ENCODE data around the gene VPS35L.
"Not testable (repeated sequence)": the region's sequence is repeated elsewhere in the genome, so short reads cannot be mapped to it uniquely, and the experiment has no call there.

The VPS35L gene

DNA sequence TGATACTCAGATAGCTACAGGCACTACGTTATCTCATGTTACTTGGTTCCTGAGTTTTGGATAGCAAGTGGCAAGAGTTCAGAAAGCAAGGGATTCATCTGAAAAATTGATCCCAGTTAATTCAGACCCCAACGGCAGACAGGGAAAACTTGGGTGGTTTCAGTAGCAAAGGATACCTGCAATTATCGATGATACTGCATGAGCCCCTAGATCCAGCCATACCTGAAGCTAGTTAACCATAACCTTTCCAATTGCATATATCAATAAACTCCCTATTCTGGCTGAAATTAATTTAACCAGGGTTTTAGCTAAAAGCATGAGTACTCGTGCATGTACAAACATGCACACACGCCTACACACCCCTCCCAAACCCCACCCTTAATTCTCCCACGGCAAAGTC, 158.2 kb downstream of the VPS35L start:
- DNase-seq: no peak

DNA sequence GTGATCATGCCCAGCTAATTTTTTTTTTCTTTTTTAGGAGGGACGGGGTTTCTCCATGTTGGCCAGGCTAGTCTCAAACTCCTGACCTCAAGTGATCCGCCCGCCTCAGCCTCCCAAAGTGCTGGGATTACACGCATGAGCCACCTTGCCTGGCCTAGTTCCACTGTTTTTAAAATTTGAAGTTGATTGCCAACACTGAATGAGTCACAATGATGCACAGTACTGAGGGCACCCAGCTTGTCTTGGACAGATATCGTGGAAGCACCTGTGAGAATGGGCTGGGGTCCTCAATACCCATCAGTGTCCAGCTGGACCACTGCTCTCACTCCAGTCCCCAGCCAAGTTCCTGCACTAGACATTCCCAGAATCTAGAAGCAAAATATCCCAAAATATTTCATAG, 160.1 kb downstream of the VPS35L start:
- no peak for DNase-seq

DNA sequence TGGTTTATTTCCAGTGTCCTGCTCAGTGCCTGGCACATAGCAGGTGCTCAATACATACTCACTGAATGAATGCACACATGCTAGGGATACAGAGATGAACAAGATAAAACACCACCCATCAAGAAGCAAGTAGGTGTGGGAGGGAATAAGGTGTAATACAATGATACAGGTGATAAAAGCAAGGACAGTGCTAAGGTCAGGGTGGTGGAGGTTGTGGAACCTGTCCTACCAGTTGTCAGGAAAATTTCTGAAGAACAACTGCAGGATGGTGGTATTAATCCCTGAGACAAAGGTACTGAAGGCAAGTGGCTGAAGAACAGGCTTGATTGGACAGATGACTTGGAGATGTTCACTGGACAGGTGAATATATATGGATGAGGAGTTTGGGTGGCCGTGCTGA, 160.7 kb downstream of the VPS35L start:
- DNase-seq: no peak

DNA sequence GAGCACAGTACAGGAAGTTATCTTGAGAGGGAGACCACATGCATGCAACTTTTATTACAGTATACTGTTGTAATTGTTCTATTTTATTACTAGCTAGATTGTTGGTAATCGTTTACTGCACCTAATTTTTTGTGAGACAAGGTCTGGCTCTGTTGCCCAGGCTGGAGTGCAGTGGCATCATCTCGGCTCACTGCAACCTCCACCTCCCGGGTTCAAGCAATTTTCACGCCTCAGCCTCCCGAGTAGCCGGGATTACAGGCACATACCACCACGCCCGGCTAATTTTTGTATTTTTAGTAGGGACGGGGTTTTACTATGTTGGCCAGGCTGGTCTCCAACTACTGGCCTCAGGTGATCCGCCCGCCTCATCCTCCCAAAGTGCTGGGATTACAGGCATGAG, 161.2 kb downstream of the VPS35L start:
- not testable (repeated sequence) for DNase-seq

DNA sequence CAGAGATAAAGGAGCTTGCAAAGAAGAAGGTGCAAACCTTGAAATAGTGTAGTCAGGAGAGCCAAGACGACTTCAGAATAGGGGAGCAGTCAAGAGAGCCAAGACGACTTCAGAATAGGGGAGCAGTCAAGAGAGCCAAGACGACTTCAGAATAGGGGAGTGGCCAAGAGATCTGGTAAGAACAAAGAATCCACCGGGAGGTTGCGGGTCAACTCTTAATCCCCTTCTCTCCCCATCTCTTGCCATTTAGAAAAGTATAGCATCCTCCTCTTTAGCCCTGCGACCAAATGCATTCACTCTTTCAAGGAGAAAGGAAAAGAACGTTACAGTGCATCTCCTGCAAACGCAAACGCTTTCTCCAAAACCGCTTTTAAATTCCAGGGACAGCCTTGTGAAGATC, 161.8 kb downstream of the VPS35L start:
- no peak for DNase-seq

DNA sequence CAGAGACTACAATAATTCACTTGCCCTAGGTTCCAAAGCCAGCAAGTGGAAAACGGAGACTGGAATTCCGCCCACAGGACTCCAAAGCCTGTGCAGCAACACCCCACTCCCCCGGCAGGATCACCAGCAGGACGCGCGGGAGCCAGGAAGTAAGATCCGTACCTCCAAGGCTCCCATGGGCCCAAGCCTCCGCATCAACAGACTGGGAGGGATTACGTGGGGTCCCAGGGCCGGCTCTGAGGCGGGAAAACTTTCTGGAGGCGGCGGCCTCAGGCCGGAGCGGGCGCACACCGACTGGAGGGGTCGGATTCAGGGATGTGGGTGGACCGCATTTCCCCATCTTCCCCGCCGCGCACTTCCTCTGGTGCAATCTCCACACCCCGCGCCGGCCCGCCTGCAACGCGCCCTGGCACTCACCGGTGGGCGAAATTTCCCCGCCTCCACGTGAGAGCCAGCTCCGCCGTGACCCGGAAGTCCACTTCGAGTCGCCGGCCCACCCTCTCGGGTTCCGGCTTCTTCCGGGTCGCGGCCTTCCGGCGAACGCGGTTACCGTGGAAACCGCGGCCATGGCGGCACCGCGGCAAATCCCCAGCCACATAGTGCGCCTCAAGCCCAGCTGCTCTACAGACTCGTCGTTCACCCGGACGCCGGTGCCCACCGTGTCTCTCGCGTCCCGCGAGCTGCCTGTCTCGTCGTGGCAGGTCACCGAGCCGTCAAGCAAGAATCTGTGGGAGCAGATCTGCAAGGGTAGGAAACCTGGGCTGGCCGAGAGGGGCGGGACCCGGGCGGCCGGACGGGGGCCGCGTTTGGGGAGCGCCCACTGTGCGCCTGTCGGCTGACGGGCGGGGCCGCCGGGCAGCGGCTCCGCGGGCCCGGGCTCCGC, 162.5 kb downstream of the VPS35L start, which contains the start of the genes IQCK and KNOP1:
Gene IQCK (plus strand): TSS at position 531 of the 883 bp plus-strand sequence. CDS start 36 bp downstream, at position 567.
Gene KNOP1 (minus strand): TSS at position 487 of the 883 bp plus-strand sequence. CDS start 3,192 bp downstream, outside the sequence.
- peak; percentile 83 for DNase-seq

DNA sequence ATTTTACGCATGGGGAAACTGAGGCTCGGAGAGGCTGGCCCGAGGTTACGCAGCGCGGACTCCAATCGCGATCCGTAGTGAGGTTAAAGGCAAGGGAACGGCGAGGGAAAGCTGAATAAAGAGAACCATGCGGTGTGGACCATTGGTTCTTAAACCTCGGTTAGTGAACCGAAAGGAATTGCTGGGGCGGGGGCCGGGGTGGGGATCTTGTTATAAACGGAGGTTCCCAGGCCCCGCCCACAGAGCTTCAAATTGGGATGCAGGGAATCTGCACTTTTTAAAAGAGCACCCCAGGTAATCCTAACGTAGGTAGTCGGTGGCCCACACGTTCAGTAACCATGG, 163.1 kb downstream of the VPS35L start:
- DNase-seq: no peak

DNA sequence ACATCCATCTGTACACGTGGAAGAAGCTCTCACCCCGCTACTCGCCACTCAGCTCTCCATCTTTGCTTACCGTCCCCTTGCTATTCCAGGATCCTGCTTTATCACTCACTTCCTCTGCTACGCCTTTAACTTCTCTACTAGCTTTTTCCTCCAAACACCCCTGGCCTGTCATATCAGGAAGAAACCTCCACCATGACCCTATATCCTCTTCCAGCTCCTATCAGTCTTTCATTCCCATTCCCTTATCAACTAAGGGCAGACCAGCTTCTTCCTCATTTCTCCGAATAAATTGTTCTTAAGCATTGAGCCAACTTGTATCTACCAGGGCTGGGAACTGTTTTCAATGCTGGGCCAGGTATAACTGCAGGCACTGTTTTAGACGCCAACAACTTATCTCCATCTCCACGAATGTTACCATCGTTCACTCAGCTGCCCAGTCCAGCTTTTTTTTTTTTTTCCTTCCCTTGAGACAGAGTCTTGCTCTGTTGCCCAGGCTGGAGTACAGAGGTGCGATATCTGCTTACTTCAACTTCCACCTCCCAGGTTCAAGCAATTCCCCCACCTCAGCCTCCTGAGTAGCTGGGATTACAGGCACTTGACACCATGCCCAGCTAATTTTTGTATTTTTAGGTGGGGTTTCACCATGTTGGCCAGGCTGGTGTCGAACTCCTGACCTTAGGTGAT, 166.9 kb downstream of the VPS35L start:
- DNase-seq: no peak

DNA sequence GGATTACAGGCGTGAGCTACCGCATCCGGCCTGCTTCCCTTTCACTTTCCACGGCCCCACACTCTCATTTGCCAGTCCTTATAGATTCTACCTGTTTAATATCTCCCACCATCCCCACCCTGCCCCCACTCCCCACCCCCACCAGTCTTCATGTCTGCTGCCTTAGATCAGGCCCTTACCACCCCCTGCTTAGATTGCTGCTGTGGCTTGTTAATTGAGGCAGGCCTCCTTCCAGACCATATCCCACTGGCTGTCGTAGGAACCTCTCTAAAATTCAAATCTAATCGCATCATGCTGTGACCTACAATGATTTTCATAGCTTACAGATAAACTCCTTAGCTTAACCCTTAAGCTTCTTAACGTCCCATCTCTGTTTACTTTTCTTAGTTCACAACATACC, 167.5 kb downstream of the VPS35L start:
- no peak for DNase-seq

DNA sequence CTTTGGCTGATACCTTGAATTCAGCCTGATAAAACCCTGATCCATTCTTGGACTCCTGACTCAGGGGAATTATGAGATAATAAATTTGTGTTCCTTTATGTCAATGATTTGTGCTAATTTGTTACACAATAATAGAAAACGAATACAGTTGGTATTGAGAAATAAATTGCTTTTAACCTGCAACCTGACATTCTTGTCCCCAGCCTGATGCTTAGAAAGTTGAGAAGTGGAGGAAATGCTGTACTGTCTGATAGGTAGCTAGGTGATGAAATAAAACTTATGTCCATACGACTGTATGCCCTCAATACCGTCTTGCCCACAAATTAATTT, 173.1 kb downstream of the VPS35L start:
- DNase-seq: no peak

DNA sequence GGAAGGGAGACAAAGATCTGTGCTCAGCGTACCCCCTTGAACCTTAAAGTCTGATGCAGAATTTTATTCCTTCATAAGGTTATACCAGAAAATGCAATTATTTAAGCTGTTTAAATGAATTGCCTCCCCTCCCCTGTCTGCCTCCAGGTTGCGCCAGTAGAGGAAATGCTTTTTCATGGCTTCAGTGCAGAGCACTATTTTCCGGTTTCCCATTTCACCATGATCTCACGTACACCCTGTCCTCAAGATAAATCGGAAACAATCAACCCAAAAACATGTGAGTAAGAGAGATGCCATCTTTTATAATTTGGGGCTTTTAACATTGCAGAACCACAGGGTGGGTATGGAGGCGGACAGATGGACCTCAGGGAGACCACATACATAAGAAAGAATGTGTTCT, 178.0 kb downstream of the VPS35L start:
- DNase-seq: no peak

DNA sequence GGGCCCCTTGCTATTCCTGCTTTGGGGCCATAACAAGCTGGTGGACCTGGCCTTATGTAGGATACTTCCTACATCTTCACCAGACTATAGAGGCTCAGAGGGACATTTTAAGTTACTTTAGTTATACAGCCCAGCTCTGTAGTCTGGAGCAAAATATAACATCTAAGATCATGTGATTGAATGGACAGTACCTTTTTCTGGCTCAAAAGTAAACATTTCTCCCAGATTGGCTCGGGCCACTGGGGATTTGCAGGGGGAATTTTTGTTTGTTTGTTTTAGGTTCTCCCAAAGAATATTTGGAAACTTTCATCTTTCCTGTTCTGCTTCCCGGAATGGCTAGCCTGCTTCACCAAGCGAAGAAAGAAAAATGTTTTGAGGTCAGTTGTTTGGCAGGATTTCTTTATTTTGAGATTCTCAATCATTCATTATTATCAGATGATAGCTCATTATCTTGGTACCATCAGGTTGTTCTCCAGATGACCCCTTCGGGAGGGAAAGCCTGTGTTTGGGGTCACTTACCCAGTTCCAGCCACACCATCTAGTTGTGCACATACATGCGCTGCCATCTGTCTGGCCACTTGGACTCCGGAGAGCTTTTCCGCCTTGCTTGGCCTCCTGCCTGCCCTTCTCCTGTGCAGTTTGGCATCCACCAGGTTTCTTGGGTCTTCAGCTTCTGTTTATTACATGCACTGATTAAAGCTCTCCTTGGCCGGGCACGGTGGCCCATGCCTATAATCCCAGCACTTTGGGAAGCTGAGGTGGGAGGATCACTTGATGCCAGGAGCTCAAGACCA, 179.8 kb downstream of the VPS35L start:
- DNase-seq: no peak

DNA sequence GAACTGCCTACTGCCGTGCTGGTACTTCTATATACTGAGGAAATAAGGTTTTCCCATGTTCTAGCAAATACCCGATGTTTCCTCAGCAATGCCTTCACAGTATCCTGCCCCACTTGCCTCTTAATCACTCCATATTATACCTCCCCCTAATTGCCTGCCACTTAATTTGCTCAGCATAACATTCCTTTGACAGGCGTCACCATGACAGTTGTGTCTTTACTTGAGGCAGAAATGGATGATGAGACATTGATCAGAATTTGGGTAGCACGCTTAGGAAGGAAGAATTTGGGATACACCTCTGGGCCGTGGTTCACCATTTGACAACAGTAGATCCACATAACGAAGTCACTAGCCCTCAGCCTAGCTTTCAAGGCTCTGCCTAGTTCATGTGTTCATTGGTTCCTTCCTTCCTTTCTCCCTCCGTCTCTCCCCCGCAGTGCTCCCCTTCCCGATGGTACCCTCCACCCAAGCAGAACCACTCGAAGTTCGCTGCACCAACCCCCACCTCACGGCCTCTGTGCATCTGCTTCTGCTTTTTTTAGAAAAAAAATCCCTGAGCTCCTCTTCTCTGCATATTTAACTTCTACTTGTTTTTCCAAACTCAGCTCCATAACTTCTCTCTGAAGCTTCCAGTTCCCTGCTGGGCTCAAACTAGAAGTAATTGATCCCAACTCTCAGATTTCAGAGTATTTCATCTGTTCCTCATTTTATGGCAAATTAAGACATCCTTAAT, 182.0 kb downstream of the VPS35L start:
- no peak for DNase-seq

DNA sequence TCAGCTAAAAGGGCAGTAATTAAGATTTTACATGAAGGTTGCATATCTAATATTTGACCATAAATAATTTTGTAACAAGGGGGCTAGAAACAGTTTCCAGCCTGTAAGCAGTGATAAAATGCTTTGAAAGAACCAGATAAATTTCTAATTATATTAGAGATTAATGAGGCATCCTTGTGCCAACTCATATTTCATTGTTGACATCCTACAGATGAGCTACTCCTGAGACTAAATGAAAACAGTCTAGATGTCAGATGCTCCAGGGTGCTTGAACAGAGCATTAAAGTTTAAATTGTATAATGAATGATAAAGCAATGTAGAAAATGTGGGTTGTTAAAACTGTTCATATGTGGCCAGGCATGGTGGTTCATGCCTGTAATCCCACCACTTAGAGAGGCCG, 185.9 kb downstream of the VPS35L start:
- no peak for DNase-seq

DNA sequence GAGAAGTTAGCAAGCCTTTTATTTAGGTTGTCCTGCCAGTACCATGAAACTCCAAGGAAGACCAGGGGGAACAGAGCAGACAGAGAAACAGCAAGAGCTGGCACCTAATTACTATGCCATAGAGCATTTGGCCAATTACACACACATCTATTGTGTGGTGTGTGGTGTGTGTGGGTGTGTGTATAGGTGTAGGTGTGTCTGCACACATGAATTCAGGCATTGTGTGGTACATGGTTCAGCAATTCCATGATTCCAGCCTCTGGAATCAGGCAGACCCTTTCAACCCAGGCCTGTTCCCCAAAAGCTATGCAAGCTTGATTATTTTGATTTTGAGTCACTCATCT, 188.3 kb downstream of the VPS35L start:
- no peak for DNase-seq

DNA sequence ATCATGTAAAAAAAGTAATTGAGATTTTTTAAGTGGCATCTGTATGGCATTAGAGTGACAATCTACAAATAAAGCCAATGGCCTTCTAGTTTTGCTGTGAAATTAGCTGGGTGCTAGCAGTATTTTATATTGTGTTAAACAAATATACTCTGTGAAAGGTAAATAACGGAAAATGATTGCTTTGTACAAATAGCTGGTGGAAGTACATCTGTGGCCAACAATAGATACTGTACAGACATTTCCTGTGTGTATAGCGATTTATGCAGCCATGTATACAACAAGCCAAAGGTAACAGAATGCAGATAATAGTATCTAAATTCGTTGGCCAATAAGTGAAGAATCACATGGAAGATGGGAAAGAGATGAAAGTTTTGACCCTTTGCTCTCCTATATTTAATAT, 189.2 kb downstream of the VPS35L start:
- no peak for DNase-seq

DNA sequence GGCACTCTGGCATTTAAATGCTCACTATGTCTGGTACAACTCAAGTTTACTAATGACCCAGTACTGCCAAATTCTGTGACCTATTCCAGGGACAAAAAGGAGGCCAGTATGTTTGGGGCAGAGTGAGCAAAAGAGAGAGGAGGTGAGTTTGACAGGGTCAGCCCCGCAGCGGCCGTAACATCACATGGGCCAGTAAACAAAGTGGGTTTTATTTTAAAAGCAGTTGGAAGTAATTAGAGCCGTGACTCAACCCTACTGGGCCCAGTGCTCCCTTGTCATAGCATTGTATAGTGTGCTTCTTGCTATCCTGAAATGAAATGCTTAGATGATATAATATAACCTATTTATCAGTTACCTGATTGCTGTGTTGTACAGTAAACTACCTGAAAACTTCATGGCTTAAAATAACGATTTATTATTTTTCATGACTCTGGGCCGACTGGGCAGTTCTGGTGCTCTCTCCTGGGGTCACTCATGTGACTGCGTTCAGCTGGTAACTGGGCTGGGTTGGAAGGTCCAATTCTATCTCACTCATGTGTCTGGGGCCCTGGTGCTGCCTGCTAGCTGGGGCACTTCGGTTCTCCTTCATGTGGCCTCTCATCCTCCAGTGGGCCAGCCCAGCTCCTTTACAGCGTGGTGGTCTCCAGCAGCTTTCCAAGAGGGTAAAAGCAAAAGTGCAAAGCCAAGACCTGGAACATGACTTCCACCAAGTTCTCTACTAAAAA, 189.9 kb downstream of the VPS35L start:
- no peak for DNase-seq

DNA sequence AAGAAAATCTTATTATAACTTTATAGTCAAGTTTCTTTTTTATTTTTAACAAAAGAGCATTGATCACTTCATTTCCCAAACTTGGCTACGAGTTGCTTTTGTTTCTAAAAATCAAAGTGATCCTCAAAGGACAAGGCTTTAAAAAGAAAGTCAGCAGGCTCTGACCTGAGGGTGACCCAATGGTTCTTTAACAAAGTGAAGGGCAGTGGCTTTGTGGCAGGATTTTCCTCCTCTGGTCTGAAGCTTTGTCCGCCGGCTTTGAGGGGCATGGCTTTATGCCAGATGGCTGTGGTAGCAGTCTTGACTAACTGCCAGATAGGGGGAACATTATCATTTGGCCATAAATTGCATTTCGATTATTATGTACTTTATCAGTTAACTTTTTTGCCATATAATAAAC, 191.1 kb downstream of the VPS35L start:
- no peak for DNase-seq

DNA sequence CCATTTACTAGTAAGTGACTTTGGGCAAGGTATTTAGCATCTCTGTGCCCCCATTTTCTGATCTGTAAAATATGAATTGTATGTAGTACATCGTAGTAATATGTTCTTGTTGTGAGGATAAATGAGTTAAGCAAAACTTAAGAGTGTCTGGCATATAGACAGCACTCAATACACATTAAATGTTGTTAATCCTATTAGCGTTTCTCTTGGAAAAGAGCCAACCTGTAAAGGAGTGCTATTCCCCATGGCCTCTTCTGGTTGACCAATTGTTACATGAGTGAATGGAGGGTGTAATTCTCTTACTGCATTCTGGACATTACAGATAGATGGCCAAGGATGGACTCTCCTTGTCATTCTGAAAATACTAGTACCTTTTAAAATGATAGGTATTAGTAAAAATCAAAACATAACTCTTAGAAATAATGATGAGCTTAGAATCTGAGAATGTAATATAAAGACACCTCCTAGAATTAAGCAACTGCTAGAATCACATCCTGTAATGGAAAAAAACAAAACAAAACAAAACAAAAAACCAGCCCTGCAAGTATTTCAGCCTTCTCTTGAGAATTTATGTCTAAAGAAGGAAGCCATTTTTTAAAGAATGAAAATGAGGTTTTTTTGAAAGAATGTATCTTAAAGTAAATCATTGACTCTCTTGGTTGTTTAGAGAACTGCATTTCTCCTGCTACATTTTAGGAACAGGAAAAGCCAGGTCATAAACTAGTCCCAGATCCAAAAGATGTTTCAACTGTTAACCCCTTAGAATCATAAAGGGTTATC, 193.1 kb downstream of the VPS35L start:
- DNase-seq: no peak

DNA sequence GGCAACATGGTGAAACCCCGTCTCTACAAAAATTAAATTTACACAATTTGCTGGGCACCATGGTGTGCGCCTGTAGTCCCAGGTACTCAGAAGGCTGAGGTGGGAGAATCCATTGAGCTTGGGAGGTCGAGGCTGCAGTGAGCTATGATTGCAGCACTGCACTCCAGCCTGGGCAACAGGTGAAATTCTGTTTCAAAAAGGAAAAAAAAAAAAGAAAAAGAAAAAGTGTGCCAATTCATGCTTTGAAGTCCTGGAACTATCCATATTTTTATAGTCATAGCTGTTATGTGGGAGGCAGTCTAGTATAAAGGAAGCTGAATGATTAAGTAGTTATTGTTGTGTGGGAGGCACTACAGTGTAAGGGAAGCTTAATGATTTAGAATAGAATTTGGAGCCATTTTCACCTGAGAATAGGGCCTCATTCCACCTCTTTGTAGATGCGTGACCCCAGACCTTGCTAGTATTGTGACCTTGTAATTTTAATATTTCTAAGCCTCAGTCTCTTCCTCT, 194.1 kb downstream of the VPS35L start:
- no peak for DNase-seq
